Measurements from ENCODE around the gene AJAP1. TPM values are rescaled to one million over a fixed set of nuclear protein-coding genes. Genes with fewer than 3 reads are reported as not detected.

Gene AJAP1
- total RNA-seq, 1 donor from 2014 or later: not detected

DNA sequence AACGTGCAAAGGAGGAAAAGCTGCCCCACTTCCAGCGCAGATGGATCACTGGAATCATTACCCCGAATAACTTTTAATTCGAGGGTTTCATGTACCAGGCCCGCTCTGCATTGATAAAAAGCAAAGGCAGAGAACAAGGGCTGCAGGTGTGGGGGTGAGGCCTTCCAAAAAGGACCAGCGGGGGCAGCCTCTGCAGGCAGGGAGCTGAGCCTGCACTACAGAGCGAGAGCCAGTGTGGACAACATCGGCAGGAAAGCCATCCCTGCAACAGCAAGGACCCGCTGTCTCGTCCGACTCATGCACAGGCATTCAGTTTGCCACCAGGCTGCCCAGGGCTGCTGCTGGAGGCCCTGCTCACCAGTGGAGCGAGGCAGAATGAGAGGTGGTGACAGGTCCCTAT, 27.1 kb upstream of the AJAP1 start:
- ATAC-seq (no peak), DNase-seq (ENCODE audit: missing footprints) (no peak)
- intact Hi-C loops (cut with DNase I): no loop called here

DNA sequence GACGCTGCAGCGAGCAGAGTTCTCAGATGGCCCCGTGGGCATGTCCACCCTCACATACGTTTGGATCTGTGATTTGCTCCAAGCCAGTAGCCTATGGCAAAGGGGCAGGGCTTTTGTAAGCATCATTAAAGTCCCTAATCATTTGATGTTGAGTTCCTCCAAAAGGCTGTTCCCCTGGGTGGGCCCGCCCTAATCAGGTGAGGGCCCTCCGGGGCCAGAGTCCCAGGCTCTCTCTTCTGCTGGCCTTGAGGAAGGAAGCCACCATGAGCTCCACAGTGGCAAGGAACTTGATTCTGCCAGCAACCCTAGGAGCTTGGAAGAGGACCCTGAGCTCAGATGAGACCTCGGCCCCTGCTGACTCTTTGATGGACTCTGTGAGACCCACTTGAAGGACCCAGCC, 25.4 kb upstream of the AJAP1 start:
- ATAC-seq (no peak), DNase-seq (ENCODE audit: missing footprints) (no peak)
- intact Hi-C loops (cut with DNase I): no loop called here

- intact Hi-C loops (cut with DNase I): no loop called here
- ATAC-seq (no peak), DNase-seq (ENCODE audit: missing footprints) (no peak)
These were observed 23.8 kb upstream of the AJAP1 start for GRCh38 chr1:4630561-4630960.

GRCh38 chr1:4631321-4631720, 23.1 kb upstream of the AJAP1 start:
- DNase-seq (ENCODE audit: missing footprints) (no peak), ATAC-seq (no peak)

DNA sequence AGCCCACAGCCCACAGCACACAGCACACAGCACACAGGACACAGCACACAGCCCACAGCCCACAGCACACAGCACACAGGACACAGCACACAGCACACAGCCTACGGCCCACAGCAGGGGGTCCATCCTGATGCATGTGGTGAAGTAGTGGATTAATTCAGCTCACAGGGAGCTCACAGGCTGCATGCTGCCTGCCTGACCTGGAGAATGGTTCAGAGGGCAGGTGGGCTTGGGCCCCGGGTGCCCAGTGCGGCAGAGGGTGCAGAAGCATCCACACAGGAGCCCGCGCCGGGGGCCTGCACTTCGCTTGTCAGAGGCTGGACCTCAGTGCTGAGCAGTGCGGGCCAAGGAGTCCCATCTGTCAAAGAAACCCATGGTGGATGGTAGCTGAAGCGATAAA, 21.1 kb upstream of the AJAP1 start:
- intact Hi-C loops (cut with DNase I): no loop called here
- ATAC-seq: no peak
- no peak for DNase-seq (ENCODE audit: missing footprints)

More at GRCh38 chr1:4631321-4631720, 23.1 kb upstream of the AJAP1 start:
- intact Hi-C loops (cut with DNase I): no loop called here

DNA sequence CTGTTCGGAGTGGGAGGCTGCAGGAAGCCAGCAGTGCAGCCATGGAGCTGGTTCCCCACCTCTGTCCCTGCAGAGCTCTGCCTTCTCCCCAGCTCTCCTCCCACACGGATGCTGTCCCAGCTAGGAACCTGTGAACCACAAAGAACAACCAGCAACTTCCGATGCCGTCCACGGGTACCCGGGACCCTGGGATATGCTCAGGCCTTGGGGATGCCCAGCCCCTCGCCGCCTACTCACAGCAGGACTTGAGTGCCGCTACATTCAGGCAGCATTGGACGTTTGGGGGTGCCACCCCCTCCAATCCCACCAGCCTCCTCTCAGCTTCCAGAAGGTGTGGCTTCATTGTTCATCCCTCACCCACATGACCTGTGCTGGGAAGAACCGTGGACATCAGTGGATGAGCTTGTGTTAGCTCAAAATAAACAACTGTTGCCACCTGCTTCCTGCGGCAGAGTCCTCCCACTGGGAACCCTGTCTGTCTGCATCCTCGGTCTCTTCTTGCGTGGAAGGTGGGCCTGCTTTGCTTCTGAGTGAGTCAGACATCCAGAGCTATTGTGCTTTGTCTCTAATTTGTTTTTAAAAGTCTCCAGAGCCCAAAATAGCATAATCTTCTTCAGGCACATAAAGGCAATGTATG, 20.1 kb upstream of the AJAP1 start:
- ATAC-seq (no peak), DNase-seq (ENCODE audit: missing footprints) (no peak)
- intact Hi-C loops (cut with DNase I): no loop called here

- DNase-seq (ENCODE audit: missing footprints) (no peak), ATAC-seq (no peak)
- intact Hi-C loops (cut with DNase I): no loop called here
These were observed 19.5 kb upstream of the AJAP1 start for GRCh38 chr1:4634793-4635406.

GRCh38 chr1:4636186-4636585, 18.2 kb upstream of the AJAP1 start:
- intact Hi-C loops (cut with DNase I): no loop called here
- ATAC-seq: no peak
- no peak for DNase-seq (ENCODE audit: missing footprints)

- intact Hi-C loops (cut with DNase I): no loop called here
- DNase-seq (ENCODE audit: missing footprints): no peak
- ATAC-seq: no peak
These were observed 17.6 kb upstream of the AJAP1 start for GRCh38 chr1:4636644-4637380.

GRCh38 chr1:4637616-4638344, 16.6 kb upstream of the AJAP1 start:
- ATAC-seq: no peak
- DNase-seq (ENCODE audit: missing footprints): no peak
- intact Hi-C loops (cut with DNase I): no loop called here

GRCh38 chr1:4638345-4638729, 16.1 kb upstream of the AJAP1 start:
- no peak for ATAC-seq
- DNase-seq (ENCODE audit: missing footprints): no peak
- intact Hi-C loops (cut with DNase I): no loop called here

- DNase-seq (ENCODE audit: missing footprints) (no peak), ATAC-seq (no peak)
- intact Hi-C loops (cut with DNase I): no loop called here
These were observed 13.5 kb upstream of the AJAP1 start for GRCh38 chr1:4640931-4641330.

- ATAC-seq: no peak
- no peak for DNase-seq (ENCODE audit: missing footprints)
- intact Hi-C loops (cut with DNase I): no loop called here
These were observed 7.0 kb upstream of the AJAP1 start for GRCh38 chr1:4647391-4647790.

GRCh38 chr1:4648657-4649056, 5.8 kb upstream of the AJAP1 start:
- no peak for DNase-seq (ENCODE audit: missing footprints)
- ATAC-seq: no peak
- intact Hi-C loops (cut with DNase I): no loop called here

DNA sequence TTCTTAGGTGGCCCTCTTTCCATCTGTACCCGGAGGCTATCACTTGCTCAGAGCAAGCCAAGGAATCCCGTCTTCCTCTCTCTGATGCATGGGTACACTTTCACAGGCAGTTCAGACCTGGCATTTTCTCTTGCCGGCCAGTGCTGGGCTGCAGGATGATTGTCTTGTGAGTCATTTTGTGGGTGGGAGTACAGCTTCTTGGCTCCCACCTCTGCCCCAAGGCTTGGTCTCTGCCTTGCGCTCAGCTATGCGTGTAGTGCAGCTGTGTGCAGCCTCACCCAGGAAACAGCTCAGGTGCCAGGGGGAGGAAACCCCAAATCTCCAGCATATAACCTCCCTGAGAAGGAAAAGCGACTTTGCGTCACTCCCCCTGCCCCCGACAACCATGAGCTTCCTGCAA, 3.9 kb upstream of the AJAP1 start:
- no peak for DNase-seq (ENCODE audit: missing footprints)
- intact Hi-C loops (cut with DNase I): no loop called here
- no peak for ATAC-seq

DNA sequence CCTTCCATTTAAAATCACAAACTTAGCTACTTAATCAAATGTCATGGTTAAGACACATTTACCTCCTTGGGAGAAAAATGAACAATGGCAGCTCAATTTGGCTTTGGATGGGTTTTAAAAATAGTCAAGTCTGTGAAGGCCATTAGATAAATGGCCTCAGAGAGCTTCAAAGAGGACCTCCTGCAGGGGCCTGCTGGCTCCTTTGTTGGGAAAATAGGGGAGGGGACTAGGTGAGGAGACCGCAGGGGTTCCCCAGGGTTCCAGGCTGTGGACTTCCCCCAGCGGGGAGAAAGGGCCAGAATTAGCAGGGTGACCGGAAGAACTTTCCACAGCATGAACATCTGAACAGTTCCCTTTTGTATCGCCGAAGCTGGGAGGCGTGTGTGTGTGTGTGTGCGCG, 3.4 kb upstream of the AJAP1 start:
- intact Hi-C loops (cut with DNase I): no loop called here
- DNase-seq (ENCODE audit: missing footprints) (no peak), ATAC-seq (no peak)

DNA sequence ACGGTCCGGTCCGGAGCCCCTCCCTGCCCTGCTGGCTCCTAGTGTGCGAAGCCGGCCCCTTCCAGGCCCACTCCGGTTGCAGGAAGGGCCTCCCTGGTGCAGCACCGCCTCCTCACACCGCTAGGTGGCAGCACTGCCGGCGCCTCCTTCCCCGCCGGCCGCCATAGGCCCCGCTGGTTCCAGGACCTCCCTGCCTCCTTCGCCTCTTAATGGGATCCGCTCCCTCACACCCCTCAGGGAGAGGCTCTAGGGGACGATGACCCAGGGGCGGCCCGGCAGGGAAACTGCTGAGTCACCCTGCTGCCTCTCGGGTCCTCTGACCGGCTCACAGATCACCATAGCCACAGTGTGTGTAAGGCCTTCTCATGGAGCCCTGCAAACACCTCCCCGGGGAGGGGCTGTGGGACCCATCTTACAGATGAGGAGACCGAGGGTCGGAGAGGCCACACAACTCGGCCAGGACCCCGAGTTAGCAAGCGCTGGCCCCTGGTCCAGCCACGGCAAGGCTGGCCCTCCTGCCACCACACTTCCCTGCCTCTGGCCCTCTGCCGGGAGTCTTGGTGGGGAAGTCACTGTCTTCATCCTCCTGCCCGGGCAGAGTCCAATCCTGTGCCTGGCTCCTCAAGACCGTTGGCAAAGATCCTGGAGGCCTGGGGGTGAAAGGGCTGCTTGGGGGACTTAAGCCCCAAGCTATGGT, 1.6 kb upstream of the AJAP1 start:
- ATAC-seq (peak; percentile 62), DNase-seq (ENCODE audit: missing footprints) (peak; percentile 78)
- intact Hi-C loops (cut with DNase I): no loop called here

- ATAC-seq: no peak
- no peak for DNase-seq (ENCODE audit: missing footprints)
- intact Hi-C loops (cut with DNase I): no loop called here
These were observed 1.1 kb upstream of the AJAP1 start for GRCh38 chr1:4653328-4653660.

Data from Right ventricle myocardium inferior (tissue), 1 donor.